Ovary (tissue), 9 donors: ENCODE measurements around the gene CFAP58. TPM values are rescaled to one million over a fixed set of nuclear protein-coding genes. Genes with fewer than 3 reads are reported as not detected.

Experiments used
- DNase-seq, 5 donors: peaks; one replicate each; pipeline ENCODE4 v3.0.0-alpha.2; 2019 to 2020
- H3K27ac ChIP-seq, 2 donors: fragments of 200-600 bp; one replicate each; pipeline versions ENCODE4 v1.5.1 to v1.8.0; 2019 to 2022
- H3K27me3 ChIP-seq: fragments of 200-600 bp; one replicate; pipeline ENCODE4 v1.8.0; 2022
- H3K36me3 ChIP-seq: fragments of 200-600 bp; sonication (generic); one replicate; pipeline ENCODE4 v1.5.1; 2019
- H3K4me1 ChIP-seq: one replicate; pipeline ENCODE4 v1.8.1; 2013; ENCODE audit warnings: mild to moderate bottlenecking, moderate library complexity; ENCODE audit not compliant: insufficient read depth
- H3K4me3 ChIP-seq: fragments of 200-600 bp; sonication (generic); one replicate; pipeline ENCODE4 v1.5.1; 2017
- H3K9me3 ChIP-seq, 2 donors: fragments of 200-600 bp in 1 of 2; sonication (generic) in 1 of 2; one replicate each; pipeline versions ENCODE4 v1.5.1 to v1.8.1; 2013 to 2019; ENCODE audit warnings: mild to moderate bottlenecking in 1 of 2, moderate library complexity in 1 of 2
- EP300 ChIP-seq: sonication (generic); formaldehyde crosslinking; IDR thresholded peaks from one replicate; pipeline ENCODE4 v1.6.1; 2017; ENCODE audit warnings: antibody characterized with exemption
- POLR2A ChIP-seq: fragments of 450-650 bp; IDR thresholded peaks from one replicate; pipeline ENCODE4 v1.6.1; 2017; ENCODE audit warnings: antibody characterized with exemption, mild to moderate bottlenecking, moderate library complexity
- WGBS, 3 donors: extraction: QIAGEN DNeasy Blood & Tissue Kit in 1 of 3; methylation state at CpG; one replicate each; pipeline versions ENCODE4 v1.1.5 to v1.1.7; 2013 to 2017; 5-methylcytosine and 5-hydroxymethylcytosine counted together
- intact Hi-C, 4 donors: fragments of 100-400 bp; cut with DNase I; formaldehyde crosslinking; loops; one replicate each; pipeline versions ENCODE4 v1.11.0 to v1.15.1; 2022 to 2023
- polyA plus RNA-seq, 2 donors: library from polyadenylated mRNA; stranded (reverse); fragments of 200-250 nt in 1 of 2; fragments of 350-450 nt in 1 of 2; fragmentation: Illumina TruSeq in 1 of 2; extraction: RNeasy Lipid Tissue Mini Kit (QIAGEN cat#74804) in 1 of 2; gene quantifications; one replicate each; pipeline ENCODE4 v1.2.3, GENCODE V29; 2013 to 2014
- total RNA-seq, 7 donors: library from RNA; depleted of rRNA in 2 of 7; stranded (reverse); fragments of >200 nt in 2 of 7; fragmentation: NEBNext Ultra II Directional in 3 of 7; extraction: Animal tissue kit (Norgen Biotek cat#: 25700) in 3 of 7; gene quantifications; one replicate each; pipeline versions ENCODE4 v1.1.0 to v1.2.4, GENCODE V29; 2016 to 2023
- TF ChIP-seq, protein P1 (sequence below), 3 donors: fragments of 450-650 bp in 2 of 3; fragments of 200-600 bp in 1 of 3; IDR thresholded peaks; one replicate each; pipeline versions ENCODE4 v1.5.1 to v1.8.0; 2016 to 2022; ENCODE audit warnings: antibody characterized with exemption in 3 of 3, mild to moderate bottlenecking in 1 of 3
- donor health status: DM: no; HTN: no; CAD: no; lungs with moderate emphysema.
- donor health status: DM: no; HTN: no; CAD: no.
- donor health status: Bipolar disorder and iron deficiency.
- donor health status: DM: yes; HTN: yes; CAD: no.
- donor health status: DM: no; HTN: no; CAD: no.
- donor health status: DM: yes; HTN: yes; CAD: no.

Gene CFAP58
- total and polyA plus RNA-seq, 9 donors, result 0.17 to 7.9 (median 0.60) TPM

DNA sequence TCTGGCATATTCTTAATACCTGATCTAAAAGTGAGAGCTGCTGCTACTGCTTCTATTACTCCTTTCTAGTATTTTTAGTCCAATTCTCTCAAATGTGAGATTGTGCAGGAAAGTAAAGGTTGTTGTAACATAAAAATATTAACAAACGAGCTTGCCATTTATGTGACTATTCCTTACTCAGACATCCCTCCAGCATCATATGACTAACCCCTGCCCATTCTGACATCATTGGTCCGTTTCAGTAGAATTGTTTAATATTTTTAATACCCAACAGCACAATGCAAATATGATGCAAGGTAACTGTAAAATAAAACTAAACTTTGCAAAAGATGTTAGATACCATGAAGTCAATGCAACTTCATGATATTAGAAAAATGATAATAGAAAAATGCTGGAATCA is 83.6 kb downstream of the CFAP58 start:
- intact Hi-C loops, result no loop called here
- 50 to 59% (median 52%) methylated on average over 2 of the region's 2 CpGs for WGBS, 3 donors

DNA sequence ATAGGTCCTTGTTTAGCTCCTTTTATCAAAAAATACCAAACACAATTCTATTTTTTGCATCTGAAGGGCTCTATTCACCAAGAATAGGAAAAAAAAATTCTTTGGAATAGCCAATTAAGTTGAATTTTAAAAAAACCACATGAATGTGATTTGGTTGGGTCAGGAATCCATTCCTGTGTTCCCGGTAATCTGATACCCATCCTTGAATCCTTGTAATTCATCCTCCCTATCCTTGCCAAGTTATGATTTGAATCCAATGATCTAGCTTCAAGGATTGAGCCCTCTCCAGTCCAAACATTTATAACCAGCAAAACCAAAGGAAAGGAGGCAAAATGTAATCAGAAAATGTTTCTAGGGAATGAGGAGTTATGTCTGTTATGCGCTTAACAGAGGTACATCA is 86.6 kb downstream of the CFAP58 start:
- H3K4me3 ChIP-seq, result no peak overlapping the region
- H3K36me3 ChIP-seq, result no peaks in the 10 kb centered on the region
- TF ChIP-seq EP300, result no peak
- TF ChIP-seq, protein P1, sequence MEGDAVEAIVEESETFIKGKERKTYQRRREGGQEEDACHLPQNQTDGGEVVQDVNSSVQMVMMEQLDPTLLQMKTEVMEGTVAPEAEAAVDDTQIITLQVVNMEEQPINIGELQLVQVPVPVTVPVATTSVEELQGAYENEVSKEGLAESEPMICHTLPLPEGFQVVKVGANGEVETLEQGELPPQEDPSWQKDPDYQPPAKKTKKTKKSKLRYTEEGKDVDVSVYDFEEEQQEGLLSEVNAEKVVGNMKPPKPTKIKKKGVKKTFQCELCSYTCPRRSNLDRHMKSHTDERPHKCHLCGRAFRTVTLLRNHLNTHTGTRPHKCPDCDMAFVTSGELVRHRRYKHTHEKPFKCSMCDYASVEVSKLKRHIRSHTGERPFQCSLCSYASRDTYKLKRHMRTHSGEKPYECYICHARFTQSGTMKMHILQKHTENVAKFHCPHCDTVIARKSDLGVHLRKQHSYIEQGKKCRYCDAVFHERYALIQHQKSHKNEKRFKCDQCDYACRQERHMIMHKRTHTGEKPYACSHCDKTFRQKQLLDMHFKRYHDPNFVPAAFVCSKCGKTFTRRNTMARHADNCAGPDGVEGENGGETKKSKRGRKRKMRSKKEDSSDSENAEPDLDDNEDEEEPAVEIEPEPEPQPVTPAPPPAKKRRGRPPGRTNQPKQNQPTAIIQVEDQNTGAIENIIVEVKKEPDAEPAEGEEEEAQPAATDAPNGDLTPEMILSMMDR (IDR thresholded peaks at IDR 0.05), result no peak
- no peak for TF ChIP-seq POLR2A
- 78 to 83% (median 83%) methylated on average over 2 of the region's 2 CpGs for WGBS, 3 donors
- H3K27me3 ChIP-seq, result no peaks in the 10 kb centered on the region
- no peaks in the 10 kb centered on the region for H3K4me1 ChIP-seq
- no peaks in the 10 kb centered on the region for H3K9me3 ChIP-seq
- intact Hi-C loops, result no loop called here
- no peak for DNase-seq
- H3K27ac ChIP-seq, result no peak overlapping the region

More for the DNA sequence above, 83.6 kb downstream of the CFAP58 start:
- DNase-seq, result no peak
- H3K36me3 ChIP-seq, result no peaks in the 10 kb centered on the region
- H3K4me1 ChIP-seq, result no peaks in the 10 kb centered on the region
- H3K4me3 ChIP-seq, result no peak overlapping the region
- no peaks in the 10 kb centered on the region for H3K9me3 ChIP-seq
- H3K27me3 ChIP-seq, result no peaks in the 10 kb centered on the region
- H3K27ac ChIP-seq, result no peak overlapping the region
- TF ChIP-seq EP300, result no peak
- no peak for TF ChIP-seq POLR2A
- TF ChIP-seq, protein P1 (IDR thresholded peaks at IDR 0.05), result no peak

DNA sequence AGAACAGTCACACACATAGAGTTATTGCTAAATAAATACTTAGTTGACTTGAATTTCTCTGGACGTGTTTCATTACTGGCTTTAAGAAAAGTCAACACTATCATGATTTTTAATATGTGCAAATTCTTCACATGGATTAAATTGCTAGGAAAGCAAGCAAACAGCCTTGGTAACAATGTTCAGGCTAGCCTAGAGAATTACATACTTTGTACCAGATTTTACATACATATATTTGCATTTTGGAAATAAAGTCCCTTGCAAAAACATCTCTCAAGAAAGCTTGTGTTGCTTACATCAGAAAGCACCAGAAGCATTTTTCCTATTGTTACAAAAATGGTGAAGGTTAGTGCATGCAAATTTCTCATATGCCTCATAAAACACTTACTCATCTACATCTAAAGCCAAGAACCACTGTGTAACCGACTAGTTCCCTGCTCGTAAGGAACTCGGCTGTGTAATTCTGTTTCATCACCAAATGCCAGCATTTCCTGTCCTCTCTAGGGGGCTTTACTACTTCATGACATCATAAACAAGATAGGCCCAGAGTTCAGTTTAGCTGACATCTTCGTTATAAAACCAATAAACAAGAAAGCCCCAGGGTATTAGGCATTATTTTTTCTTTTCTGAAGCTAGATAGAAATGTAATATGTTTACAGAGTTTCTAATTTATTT is 87.8 kb downstream of the CFAP58 start:
- H3K4me1 ChIP-seq, result no peaks in the 10 kb centered on the region
- H3K36me3 ChIP-seq, result no peaks in the 10 kb centered on the region
- no peaks in the 10 kb centered on the region for H3K9me3 ChIP-seq
- intact Hi-C loops, result no loop called here
- no peak overlapping the region for H3K27ac ChIP-seq
- no peak overlapping the region for H3K4me3 ChIP-seq
- no peak for DNase-seq
- no peaks in the 10 kb centered on the region for H3K27me3 ChIP-seq
- TF ChIP-seq EP300 (no peak), POLR2A (no peak)
- TF ChIP-seq, protein P1 (IDR thresholded peaks at IDR 0.05), result no peak
- 19 to 24% (median 20%) methylated on average over 5 of the region's 5 CpGs for WGBS, 3 donors

DNA sequence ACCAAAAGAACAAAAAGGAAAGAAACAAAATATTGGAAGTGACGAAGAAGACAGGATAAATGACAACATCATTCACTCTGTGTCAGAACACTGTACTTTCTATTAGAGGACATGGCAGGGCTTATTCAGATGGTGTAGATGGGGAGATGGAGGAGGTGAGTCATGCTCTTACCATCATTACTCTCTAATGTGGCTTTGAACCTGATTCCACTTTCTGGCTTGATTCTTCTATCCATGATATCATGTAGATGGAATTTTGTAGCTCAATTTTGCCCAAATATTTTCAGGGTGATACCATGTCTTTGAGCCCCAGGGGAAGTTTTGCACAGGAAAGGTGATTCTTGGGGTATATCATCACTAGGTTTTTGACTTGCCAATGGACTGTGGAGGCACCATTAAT is 91.7 kb downstream of the CFAP58 start:
- no peaks in the 10 kb centered on the region for H3K9me3 ChIP-seq
- DNase-seq, result no peak
- 89 to 98% (median 90%) methylated on average over 1 of the region's 1 CpG for WGBS, 3 donors
- TF ChIP-seq, protein P1 (IDR thresholded peaks at IDR 0.05), result no peak
- TF ChIP-seq EP300 (no peak), POLR2A (no peak)
- intact Hi-C loops, result no loop called here
- H3K4me3 ChIP-seq, result no peak overlapping the region
- H3K27ac ChIP-seq, result no peak overlapping the region
- H3K4me1 ChIP-seq, result no peaks in the 10 kb centered on the region
- no peaks in the 10 kb centered on the region for H3K27me3 ChIP-seq
- no peaks in the 10 kb centered on the region for H3K36me3 ChIP-seq
